ENCODE measurements around the gene PPM1F. TPM values are rescaled to one million over a fixed set of nuclear protein-coding genes. Genes with fewer than 3 reads are reported as not detected.

The PPM1F gene
- total and polyA plus RNA-seq, 2 donors (not counting 1 experiment from before 2014, with no cell fraction given), result 18.1 to 30.0 TPM

- no peak for TF ChIP-seq CTCF (IDR thresholded peaks at IDR 0.05)
- no peak for TF ChIP-seq EZH2 (IDR thresholded peaks at IDR 0.05; ENCODE audit: borderline replicate concordance, insufficient read depth, low read depth, low read length, poor library complexity, severe bottlenecking)
- peaks cover 9% of the 10 kb centered on the region for H3K79me2 ChIP-seq (ENCODE audit: control insufficient read depth, insufficient read depth, low read length)
- peak overlapping the region; percentile 32 for H2AFZ ChIP-seq (ENCODE audit: insufficient read depth, low read depth, low read length, poor library complexity, severe bottlenecking)
- WGBS (ENCODE audit: insufficient coverage), result 21% methylated on average over 16 of the region's 19 CpGs
- no peak overlapping the region for H3K4me3 Mint-ChIP-seq
- ATAC-seq (ENCODE audit: low read depth) (no peak), DNase-seq (no peak)
- intact Hi-C loops (cut with micrococcal nuclease), result no loop called here
- no peaks in the 10 kb centered on the region for H3K9me3 ChIP-seq (ENCODE audit: control extremely low read depth in 1 of 3, control insufficient read depth in 2 of 3, insufficient read depth in 1 of 3, low read length in 2 of 3)
- POLR2A ChIA-PET, result interaction anchor here (0.7 kb wide), 1 partner anchor 37 kb away, joined by 6 read pairs; no protein-coding TSS in a partner anchor
- H3K9ac ChIP-seq (ENCODE audit: low read length), result no peak overlapping the region
- H3K4me2 ChIP-seq (replicated peaks; ENCODE audit: low read depth, low read length, poor library complexity, severe bottlenecking), result no peak overlapping the region
- peak overlapping the region in 1 of 2 donors; percentile 10 for H3K27ac ChIP-seq (ENCODE audit: low read length in 2 of 2)
- no peaks in the 10 kb centered on the region for H3K27me3 ChIP-seq (replicated peaks in 1 of 4; ENCODE audit: control extremely low read depth in 1 of 4, control insufficient read depth in 3 of 4, insufficient read depth in 4 of 4, low read length in 3 of 4)
- no peaks in the 10 kb centered on the region for H3K27me3 Mint-ChIP-seq
- peaks cover 33% of the 10 kb centered on the region for H3K4me1 Mint-ChIP-seq
- CTCF ChIA-PET, result interaction anchor here (0.7 to 1.0 kb wide), 3 partner anchors 10 to 171 kb away, joined by 3 read pairs; partner anchors contain the start of gene PPM1F
- H3K4me1 ChIP-seq (ENCODE audit: control insufficient read depth in 2 of 2, insufficient read depth in 2 of 2, low read length in 2 of 2), result peaks cover 18 to 27% of the 10 kb centered on the region in 2 donors
- peak overlapping the region; percentile 50 for H3K27ac Mint-ChIP-seq
- peaks cover 0 to 17% of the 10 kb centered on the region in 2 experiments for H3K36me3 ChIP-seq (replicated peaks in 1 of 2; ENCODE audit: control extremely low read depth in 1 of 2, control insufficient read depth in 1 of 2, extremely low read depth in 1 of 2, insufficient read depth in 2 of 2, low read length in 1 of 2)
- no peaks in the 10 kb centered on the region for H4K20me1 ChIP-seq (ENCODE audit: control insufficient read depth, insufficient read depth, low read length, poor library complexity, severe bottlenecking)
- no peaks in the 10 kb centered on the region for H3K9me3 Mint-ChIP-seq (ENCODE audit: insufficient read depth)
- no peak overlapping the region for H3K4me3 ChIP-seq (ENCODE audit: control extremely low read depth in 1 of 5, extremely low read depth in 1 of 5, insufficient read depth in 1 of 5, low read depth in 2 of 5, low read length in 4 of 5)
Observed at GRCh38 chr22:21942407-21943343, 10.0 kb downstream of the PPM1F start.

GRCh38 chr22:21941921-21942320, 10.7 kb downstream of the PPM1F start:
- H4K20me1 ChIP-seq (ENCODE audit: control insufficient read depth, insufficient read depth, low read length, poor library complexity, severe bottlenecking), result no peaks in the 10 kb centered on the region
- H2AFZ ChIP-seq (ENCODE audit: insufficient read depth, low read depth, low read length, poor library complexity, severe bottlenecking), result no peak overlapping the region
- no peaks in the 10 kb centered on the region for H3K9me3 Mint-ChIP-seq (ENCODE audit: insufficient read depth)
- H3K4me2 ChIP-seq (replicated peaks; ENCODE audit: low read depth, low read length, poor library complexity, severe bottlenecking), result no peak overlapping the region
- ATAC-seq (ENCODE audit: low read depth), result no peak
- H3K27me3 ChIP-seq (replicated peaks in 1 of 4; ENCODE audit: control extremely low read depth in 1 of 4, control insufficient read depth in 3 of 4, insufficient read depth in 4 of 4, low read length in 3 of 4), result no peaks in the 10 kb centered on the region
- H3K4me1 ChIP-seq (ENCODE audit: control insufficient read depth in 2 of 2, insufficient read depth in 2 of 2, low read length in 2 of 2), result peaks cover 25 to 35% of the 10 kb centered on the region in 2 donors
- peaks cover 3% of the 10 kb centered on the region for H3K79me2 ChIP-seq (ENCODE audit: control insufficient read depth, insufficient read depth, low read length)
- WGBS (ENCODE audit: insufficient coverage), result 100% methylated on average over 4 of the region's 8 CpGs
- peaks cover 0 to 17% of the 10 kb centered on the region in 2 experiments for H3K36me3 ChIP-seq (replicated peaks in 1 of 2; ENCODE audit: control extremely low read depth in 1 of 2, control insufficient read depth in 1 of 2, extremely low read depth in 1 of 2, insufficient read depth in 2 of 2, low read length in 1 of 2)
- DNase-seq, result no peak
- intact Hi-C loops (cut with micrococcal nuclease), result no loop called here
- no peak overlapping the region for H3K27ac Mint-ChIP-seq
- CTCF ChIA-PET, result interaction anchor here (0.7 to 1.0 kb wide), 2 partner anchors 33 to 170 kb away, joined by 3 read pairs; no protein-coding TSS in a partner anchor
- no peak overlapping the region for H3K4me3 ChIP-seq (ENCODE audit: control extremely low read depth in 1 of 5, extremely low read depth in 1 of 5, insufficient read depth in 1 of 5, low read depth in 2 of 5, low read length in 4 of 5)
- H3K9ac ChIP-seq (ENCODE audit: low read length), result no peak overlapping the region
- no peak overlapping the region for H3K27ac ChIP-seq (ENCODE audit: low read length in 2 of 2)
- H3K27me3 Mint-ChIP-seq, result no peaks in the 10 kb centered on the region
- no peak overlapping the region for H3K4me3 Mint-ChIP-seq
- POLR2A ChIA-PET, result interaction anchor here (0.7 kb wide), 1 partner anchor 38 kb away, joined by 6 read pairs; no protein-coding TSS in a partner anchor
- peaks cover 37% of the 10 kb centered on the region for H3K4me1 Mint-ChIP-seq
- TF ChIP-seq EZH2 (IDR thresholded peaks at IDR 0.05; ENCODE audit: borderline replicate concordance, insufficient read depth, low read depth, low read length, poor library complexity, severe bottlenecking), result no peak
- TF ChIP-seq CTCF (IDR thresholded peaks at IDR 0.05), result no peak
- no peaks in the 10 kb centered on the region for H3K9me3 ChIP-seq (ENCODE audit: control extremely low read depth in 1 of 3, control insufficient read depth in 2 of 3, insufficient read depth in 1 of 3, low read length in 2 of 3)

Measured in B cell (primary cell).